CD4-positive, alpha-beta T cell treated with Interleukin-17A for 4 hours (primary cell): ENCODE results near the gene NNMT.
A peak's percentile ranks its signal among the peaks of the same experiment; 100 is the strongest.

ENCODE experiments used
- DNase-seq: peaks from one replicate; pipeline ENCODE4 v3.0.0-alpha.2; 2020; ENCODE audit warnings: mixed read lengths

Gene NNMT

DNA sequence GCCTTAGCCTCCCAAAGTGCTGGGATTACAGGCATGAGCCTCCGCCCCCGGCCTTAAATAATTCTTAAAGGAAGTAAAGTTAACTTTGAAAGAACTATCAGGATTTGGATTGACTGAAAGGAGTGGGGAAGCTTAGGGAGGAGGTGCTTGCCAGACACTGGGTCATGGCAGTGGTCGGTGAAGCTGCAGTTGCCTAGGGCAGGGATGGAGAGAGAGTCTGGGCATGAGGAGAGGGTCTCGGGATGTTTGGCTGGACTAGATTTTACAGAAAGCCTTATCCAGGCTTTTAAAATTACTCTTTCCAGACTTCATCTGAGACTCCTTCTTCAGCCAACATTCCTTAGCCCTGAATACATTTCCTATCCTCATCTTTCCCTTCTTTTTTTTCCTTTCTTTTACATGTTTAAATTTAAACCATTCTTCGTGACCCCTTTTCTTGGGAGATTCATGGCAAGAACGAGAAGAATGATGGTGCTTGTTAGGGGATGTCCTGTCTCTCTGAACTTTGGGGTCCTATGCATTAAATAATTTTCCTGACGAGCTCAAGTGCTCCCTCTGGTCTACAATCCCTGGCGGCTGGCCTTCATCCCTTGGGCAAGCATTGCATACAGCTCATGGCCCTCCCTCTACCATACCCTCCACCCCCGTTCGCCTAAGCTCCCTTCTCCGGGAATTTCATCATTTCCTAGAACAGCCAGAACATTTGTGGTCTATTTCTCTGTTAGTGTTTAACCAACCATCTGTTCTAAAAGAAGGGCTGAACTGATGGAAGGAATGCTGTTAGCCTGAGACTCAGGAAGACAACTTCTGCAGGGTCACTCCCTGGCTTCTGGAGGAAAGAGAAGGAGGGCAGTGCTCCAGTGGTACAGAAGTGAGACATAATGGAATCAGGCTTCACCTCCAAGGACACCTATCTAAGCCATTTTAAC lies at the start of gene NNMT:
Gene NNMT (plus strand): TSS at position 724 of the 929 bp plus-strand sequence. CDS start 158 bp downstream, at position 882.
- no peak for DNase-seq

DNA sequence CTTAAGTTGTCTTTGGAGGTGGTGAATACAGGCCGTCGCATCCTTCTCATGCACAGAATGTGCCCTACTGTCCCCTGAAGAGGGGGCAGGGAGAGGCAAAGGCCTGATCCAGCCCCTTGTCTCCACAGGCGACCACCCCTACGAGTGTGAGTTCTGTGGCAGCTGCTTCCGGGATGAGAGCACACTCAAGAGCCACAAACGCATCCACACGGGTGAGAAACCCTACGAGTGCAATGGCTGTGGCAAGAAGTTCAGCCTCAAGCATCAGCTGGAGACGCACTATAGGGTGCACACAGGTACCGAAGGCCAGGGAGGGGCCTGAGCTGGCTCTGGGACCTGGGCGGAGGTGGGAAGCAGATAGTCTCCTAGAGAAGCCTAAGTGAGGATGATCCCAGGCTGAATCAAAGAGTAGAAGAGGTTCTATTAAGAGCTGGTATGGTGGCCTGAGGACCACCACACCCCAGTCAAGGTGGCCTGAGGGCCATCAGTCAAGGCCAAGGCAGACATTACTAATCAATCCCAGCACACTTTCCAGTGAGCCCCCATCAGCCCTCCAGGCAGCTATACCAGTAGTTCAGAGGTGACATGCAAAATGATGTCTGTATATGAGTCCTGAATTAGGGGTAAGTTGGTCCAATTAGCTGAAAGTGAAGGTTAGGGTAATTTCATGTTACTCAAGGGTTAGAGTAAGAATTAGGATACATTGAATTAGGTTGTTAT lies 49.0 kb upstream of the NNMT start:
- DNase-seq = no peak

DNA sequence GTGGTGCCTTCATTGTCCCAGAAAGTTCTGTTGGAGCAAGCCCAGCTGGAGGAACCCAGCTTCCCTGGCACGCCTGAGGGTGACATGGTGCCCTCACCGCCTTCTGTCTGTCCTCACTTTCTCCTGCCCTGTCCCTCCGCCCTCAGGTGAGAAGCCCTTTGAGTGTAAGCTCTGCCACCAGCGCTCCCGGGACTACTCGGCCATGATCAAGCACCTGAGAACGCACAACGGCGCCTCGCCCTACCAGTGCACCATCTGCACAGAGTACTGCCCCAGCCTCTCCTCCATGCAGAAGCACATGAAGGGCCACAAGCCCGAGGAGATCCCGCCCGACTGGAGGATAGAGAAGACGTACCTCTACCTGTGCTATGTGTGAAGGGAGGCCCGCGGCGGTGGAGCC lies 46.0 kb upstream of the NNMT start:
- no peak for DNase-seq

DNA sequence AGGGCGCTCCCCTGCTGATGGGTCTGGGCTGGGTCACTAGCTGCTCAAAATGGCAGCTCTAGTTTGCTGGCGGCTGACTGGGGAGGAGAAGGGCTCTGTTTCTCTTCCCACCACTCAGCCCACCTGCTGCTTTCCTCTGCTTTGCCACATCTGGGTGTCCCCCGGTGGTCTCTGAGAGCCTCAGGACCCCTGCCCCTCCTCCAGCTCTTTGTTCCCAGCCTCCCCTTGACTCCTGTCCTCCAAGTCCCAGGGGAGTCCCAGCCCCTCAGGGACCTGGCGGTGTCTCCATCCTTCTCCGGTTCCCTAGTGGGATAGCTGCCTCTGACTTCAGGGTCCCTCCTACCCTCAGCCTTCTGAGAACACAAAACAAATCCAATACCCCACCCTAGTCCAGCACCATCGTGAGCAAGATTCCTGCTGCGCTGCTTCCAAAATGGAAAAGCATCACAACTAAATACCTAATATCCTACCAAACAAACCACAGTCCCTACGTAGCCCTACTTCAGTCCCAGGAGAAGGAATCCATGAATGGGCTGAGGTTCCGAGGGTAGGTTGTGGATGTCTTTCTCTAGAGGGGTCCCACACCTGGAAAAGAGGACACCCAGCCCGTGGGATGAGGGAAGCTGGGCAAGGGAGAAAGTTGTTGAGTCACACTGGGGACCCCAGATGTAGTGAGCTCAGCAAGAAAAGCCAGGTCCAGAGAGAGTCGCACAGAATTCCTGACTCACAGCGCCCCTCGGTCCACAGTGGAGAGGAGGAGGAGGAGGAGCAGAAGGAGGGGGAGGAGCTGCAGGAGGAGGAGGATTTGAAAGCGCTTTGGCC lies 45.0 kb upstream of the NNMT start:
- no peak for DNase-seq

DNA sequence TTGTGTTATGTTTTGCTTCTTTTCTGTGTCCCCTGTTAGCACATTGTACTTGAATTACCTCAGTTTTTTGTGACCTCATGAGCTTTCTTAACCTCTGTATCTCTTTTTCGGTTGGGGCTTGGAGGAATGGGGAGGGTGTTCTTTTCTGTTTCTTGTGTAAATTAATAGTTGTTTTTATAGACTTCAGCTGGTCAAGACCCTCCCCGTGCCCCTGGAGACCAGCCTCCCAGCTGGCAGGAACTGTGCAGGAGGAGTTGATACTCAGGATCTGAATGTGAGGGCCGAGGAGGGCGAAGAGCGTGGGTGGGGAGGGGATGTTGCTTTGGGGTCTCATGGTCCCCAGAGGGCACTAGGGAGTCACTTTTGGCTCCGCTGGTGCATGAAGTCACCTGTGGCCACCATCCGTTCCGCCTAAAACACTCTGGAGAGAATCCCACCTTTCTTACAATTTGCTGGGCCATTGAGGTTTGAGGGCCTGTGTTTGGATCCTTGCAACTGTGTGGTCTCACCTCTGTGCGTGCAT lies 44.3 kb upstream of the NNMT start:
- no peak for DNase-seq

DNA sequence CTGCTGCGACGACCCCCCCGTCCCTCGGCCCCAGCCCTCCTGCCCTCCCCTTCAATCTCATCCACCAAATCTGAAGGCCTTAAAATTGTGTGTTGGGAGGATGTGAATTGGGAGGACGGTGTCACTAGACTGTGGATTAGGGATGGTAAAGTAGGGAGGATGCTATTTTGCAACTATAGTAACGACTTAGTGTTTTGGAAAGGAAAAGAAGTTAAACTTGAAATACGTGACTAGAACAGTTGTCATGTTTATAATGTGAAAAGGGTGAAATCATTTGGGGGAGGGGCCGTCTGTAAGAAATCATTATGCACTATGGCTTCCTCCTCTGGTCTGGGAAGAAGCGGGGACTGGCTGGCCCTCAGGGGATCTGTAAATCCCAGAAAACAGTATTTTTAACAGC lies 43.4 kb upstream of the NNMT start:
- no peak for DNase-seq

DNA sequence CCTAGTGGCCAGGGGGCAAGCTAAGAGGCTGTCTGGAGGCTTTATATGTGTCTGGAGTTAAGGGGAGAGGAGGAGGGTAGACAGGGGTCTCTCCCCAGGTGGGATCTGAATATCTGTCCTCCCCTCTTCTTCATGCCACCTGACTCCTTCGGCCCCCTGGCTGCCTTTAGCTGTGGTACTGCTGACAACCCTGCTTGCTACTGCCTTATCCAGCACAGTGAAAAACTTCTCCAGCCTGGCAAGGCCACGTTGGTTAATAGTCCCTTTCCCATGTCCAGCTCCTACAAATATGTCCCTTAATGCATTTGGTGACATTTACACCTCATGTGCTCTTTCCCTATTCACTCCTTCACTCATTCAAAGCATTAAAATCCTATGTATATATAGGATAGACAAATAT lies 42.4 kb upstream of the NNMT start:
- no peak for DNase-seq

DNA sequence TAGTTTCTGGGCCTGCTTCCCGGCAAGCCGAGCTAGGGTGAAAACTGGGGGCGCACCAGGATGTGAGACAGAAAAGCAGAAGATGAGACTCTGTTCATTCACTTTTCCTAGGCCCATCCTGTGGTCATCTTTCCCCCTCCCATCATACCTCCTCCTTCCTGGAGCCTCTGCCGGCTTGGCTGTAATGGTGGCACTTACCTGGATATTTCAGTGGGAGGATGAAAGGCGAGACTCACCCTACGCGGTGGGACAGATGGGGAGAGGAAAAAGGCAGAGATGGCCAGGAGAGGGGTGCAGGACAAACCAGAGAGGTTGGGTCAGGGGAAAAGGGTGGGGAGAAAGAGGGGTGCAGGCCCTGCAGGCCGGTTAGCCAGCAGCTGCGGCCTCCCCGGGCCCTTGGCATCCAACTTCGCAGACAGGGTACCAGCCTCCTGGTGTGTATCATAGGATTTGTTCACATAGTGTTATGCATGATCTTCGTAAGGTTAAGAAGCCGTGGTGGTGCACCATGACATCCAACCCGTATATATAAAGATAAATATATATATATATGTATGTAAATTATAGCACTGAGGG lies 41.5 kb upstream of the NNMT start:
- no peak for DNase-seq

DNA sequence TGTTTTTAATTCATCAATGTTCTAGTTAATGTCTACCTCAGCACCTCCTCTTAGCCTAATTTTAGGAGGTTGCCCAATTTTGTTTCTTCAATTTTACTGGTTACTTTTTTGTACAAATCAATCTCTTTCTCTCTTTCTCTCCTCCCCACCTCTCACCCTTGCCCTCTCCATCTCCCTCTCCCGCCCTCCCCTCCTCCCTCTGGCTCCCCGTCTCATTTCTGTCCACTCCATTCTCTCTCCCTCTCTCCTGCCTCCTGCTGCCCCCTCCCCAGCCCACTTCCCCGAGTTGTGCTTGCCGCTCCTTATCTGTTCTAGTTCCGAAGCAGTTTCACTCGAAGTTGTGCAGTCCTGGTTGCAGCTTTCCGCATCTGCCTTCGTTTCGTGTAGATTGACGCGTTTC lies 40.9 kb upstream of the NNMT start:
- no peak for DNase-seq

DNA sequence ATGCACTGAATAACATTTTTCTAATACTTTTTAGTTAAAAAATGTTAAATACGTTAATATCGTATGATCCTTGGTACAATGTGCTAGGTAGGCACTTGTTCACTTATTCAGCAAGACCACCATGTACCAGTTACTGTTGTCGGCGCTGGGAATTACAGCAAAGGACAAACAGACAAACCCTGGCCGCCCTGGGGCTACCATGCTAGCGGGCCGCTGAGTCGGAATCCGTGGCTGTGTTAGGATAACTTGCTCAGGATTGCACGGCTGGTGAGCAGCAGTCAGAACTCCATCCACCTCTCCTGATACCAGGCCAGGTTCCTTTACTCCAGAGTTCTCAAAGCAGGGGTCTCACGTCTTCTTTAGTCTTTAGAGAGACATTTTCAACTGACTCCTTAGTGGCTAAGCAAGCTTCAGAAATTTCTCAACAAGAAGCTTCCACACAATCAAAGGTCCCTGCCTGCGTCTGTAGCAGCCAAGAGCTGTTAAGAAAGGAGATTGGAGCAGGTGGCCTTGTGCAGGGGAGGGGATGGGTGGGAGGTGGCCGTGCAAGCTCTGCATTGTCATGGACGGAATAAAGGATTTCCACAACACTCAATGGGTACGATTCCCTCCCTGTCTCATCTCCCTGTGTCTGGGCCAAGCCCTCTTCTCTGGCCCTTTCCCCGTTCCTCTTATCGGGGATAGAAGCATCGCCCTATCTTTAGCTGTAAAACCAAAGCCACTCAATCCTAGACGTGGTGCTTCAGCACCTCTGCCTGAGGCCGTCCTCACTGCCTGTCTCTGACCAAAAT lies 39.8 kb upstream of the NNMT start:
- DNase-seq = no peak

DNA sequence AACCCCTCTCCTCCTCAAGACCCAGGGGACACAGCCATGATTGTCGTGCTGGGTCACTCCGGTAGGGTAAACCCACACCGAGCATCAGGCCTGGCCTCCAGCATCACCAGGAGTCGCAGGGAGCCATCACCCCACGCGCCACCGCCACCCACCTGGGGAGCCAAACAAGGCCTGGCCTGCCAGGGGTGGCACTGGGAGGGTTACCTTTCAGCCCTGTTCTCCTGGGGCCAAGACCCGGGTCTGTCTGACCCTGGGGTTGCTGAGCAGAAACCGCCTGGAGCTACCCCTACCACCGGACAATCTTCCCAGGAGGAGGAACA lies 39.3 kb upstream of the NNMT start:
- DNase-seq = no peak

DNA sequence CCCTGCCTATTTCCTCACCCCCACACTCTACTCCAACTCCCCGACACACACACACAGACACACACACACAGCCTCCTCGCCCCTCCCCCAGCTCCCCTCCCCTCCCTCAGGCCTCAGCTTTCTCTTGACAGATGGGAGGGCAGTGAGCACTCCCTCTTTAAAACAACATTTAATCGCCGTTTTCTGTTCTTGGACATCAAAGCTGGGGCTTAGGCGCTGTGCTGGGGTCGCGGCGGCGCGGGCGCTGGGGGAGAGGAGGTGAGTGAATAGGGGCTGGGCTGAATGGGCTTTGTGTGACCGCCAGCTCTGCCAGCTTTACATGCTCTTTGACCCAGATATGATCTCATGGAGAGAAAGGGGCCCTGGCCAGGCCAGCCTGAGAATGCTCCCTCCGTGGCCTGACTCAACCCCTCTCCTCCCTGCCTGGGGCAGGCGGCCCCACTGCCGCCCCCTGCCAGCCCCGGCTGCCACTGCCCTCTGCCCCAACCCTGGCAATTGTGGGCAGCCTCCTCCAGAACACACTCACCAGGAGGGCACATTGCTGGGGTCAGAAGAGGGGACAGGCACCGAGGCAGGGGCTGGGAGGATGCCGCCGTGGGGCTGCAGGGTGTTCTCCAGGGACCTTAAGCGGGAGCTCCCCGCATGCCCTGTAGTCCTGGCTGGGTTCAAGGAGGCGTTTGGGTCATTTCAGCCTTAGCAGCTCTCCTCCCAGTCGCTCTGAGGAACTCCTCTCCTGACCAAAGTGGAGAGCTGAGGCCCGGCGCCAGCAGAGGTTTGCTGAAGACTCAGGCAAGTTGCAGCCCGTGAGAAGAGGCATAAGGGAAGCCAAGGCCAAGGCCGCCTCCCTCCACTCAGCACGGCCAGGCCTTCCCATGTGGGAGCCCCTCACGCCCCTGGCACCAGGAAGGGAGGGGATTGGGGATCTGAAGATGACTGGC lies 38.3 kb upstream of the NNMT start:
- no peak for DNase-seq

DNA sequence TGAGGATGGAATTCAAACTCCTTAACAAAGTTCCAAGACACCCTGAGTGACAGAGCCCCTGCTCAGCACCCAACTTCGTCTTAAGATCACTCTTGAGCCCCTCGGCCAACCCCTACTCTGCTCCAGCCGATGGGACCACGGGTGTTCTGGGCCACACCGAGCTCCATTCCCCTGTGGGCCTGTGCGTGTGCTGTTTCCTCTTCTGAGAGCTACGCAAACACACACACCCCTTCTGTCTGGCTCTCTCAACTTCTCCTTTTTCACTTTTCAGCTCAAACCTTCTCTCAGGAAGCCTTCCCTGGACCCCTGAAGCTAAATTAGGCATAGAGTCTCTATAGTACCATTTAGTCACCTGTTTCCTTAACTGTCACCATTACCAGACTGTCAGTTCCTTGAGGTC lies 37.5 kb upstream of the NNMT start:
- DNase-seq = no peak

DNA sequence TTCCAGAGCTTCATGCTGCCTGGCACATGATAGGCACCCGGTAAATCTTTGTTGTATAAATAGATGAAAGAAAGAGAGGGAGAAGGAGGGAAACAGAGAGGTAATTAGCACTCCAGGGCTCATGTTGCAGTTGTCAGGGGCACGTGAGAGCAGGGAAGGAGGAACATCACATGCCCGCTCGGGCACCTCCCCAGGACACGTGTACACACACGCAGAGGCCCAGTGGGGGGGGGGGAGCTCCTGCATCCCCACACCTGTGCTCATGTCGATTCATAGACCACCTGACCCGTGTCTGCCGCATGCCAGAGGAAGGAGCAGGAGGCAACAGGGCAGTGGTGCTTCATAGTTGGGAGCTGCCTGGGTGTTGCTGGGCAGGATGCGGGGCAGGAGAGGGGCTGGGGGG lies 37.1 kb upstream of the NNMT start:
- DNase-seq = no peak

DNA sequence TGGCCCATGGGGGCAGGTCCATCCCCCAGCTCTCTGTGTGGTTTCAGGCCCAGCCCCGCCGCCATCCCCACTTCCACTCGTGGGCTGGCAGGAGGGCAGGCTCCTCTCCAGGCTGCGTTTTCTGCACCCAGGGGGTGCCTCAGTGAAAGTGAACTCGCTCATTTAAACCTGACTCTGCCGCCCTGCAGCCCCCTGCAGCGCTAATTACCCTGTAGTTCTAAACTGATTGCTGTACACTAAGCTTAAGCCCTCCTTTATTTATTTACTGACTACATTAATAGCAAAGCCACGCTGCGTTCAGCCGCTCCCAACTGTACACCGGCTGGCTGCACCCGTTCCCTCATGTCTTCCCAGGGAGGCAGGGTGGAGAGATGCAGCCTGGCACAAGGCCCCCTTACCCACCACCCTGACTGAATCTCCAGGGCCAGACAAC lies 36.6 kb upstream of the NNMT start:
- DNase-seq = no peak

DNA sequence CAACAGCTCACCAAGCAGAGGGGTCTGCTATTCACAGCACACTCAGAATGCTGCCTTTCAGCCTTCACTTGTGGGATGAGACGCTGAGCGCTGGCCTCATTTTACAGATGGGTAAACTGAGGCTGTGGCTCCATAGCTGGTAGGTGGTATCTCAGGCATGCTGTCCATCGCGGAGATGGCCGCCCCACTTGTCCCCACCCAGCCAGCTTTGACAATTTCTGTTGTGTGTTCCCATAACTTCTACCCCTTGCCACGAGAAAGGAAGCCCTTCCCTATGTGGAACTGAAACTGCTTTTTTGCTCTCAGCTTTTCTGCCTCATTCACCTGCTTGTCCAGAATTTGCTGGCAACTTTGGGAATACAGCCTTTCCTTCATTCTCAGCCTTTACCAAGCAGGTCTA lies 36.1 kb upstream of the NNMT start:
- no peak for DNase-seq

DNA sequence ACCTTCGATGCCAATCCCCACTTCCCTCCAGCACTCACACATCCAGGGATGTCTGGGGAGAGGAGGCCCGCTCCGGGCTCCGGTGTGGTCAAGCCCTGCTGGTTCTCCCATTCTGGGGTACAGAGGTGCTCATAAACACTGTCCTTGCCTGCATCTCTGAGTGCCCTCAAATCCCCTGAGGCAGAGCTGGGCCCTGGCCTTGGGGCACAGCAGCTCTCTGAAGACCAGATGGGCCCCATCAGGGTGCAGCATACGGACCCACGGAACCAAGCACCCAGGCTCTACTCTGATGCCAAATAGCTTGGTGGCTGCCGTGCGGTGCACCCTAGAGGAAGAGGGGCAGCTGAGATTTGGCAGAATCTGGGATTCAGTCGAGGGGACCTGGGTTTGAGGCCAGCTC lies 35.7 kb upstream of the NNMT start:
- no peak for DNase-seq

DNA sequence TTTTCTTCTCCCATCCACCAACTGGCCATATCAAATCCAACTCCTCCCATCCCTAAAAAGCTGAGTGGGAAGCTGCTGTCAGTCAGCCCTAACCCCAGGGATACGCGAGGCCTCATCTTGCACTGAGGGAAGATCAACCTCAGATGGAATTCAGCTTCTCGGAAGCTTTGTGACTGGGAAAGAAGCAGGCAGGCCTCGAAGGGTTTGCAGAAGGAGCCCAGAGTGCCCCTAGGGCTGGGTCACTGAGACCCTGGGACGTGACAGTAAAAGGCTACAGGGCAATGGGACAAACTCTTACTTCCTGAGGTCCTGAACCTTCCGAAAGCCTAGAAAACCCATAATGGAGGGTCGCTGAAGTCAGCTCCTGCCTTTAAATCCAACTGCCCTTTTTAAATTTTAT lies 34.4 kb upstream of the NNMT start:
- no peak for DNase-seq

DNA sequence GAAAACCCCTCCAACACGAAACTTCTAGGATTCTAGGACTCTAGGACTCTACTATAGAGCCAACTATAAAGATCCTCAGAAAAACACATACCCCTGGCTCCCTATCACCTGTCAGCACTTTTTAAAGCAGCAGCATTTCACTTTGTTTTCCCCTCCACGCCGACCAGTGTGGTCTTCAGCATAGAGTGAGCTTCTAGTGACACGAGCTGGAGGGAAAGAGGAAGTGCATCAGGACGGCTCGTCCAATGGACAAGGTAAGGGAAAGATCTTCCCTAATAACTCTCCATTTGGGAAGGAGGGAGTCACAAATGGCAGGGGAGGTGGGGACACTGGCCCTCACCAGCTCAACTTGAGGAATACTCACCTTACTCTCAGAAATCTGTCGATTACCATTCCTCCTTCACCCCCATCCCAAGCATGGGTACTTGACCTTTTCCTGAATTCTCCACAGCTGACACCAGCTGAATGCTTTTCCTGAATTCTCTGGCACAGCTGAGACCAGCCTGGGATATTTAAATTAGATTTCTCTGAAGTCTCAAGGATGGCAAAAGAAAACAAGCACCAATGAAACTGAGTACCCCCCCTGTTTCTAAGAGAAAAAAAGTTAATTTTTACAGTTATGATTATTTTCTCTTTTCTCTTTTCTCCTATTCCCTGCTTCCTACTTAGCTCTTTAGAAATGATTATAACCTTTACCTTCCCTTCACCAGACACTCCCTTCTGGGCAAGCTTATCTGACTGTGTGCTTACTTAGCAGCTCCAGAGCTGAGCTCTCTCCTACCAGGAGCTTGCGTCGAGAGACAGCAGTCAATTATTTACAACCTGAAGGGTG lies 33.3 kb upstream of the NNMT start:
- DNase-seq = peak; percentile 26
